Activated CD8-positive, alpha-beta T cell treated with anti-CD3 and anti-CD28 coated beads for 36 hours (primary cell): ENCODE results near the gene ELMO2. TPM values are rescaled to one million over a fixed set of nuclear protein-coding genes. Genes with fewer than 3 reads are reported as not detected.
A peak's percentile ranks its signal among the peaks of the same experiment; 100 is the strongest.

ENCODE experiments used
- ATAC-seq: fragments of 200-7000 bp; cut with Tn5 transposase; one replicate; pipeline ENCODE4 v1.10.0; 2021; ENCODE audit warnings: mild to moderate bottlenecking, moderate library complexity
- CTCF ChIA-PET: fragments of 350-600 bp; sonication (Branson Sonifier 250); formaldehyde crosslinking; loops from one replicate; lab custom pipeline; 2021; ENCODE audit warnings: antibody characterized with exemption; lab: Charles Lee
- POLR2A ChIA-PET: fragments of 350-600 bp; sonication (Branson Sonifier 250); formaldehyde crosslinking; loops from one replicate; lab custom pipeline; 2021; ENCODE audit warnings: antibody characterized with exemption; lab: Charles Lee
- DNase-seq: peaks from one replicate; pipeline ENCODE4 v3.0.0-alpha.2; 2020
- H3K27ac Mint-ChIP-seq: one replicate; pipeline ENCODE4 v1.8.0; 2021; ENCODE audit warnings: mild to moderate bottlenecking, mixed read lengths
- H3K27me3 Mint-ChIP-seq: one replicate; pipeline ENCODE4 v1.8.0; 2021; ENCODE audit warnings: mixed read lengths
- H3K36me3 Mint-ChIP-seq: one replicate; pipeline ENCODE4 v1.8.0; 2021; ENCODE audit warnings: low read depth, mixed read lengths
- H3K4me1 Mint-ChIP-seq: one replicate; pipeline ENCODE4 v1.8.0; 2021; ENCODE audit warnings: low read depth, mixed read lengths
- H3K4me3 Mint-ChIP-seq: one replicate; pipeline ENCODE4 v1.8.0; 2021; ENCODE audit warnings: mild to moderate bottlenecking, moderate library complexity, mixed read lengths
- H3K9me3 Mint-ChIP-seq: one replicate; pipeline ENCODE4 v1.8.0; 2021; ENCODE audit warnings: mixed read lengths
- CTCF ChIP-seq: fragments of 200-600 bp; IDR thresholded peaks from one replicate; pipeline ENCODE4 v1.8.0; 2022; ENCODE audit warnings: antibody characterized with exemption, mild to moderate bottlenecking
- intact Hi-C: fragments of 100-400 bp; cut with micrococcal nuclease; formaldehyde crosslinking; loops from one replicate; pipeline ENCODE4 v1.10.0; 2022
- total RNA-seq, 2 experiments: library from RNA; stranded (reverse); gene quantifications; one replicate each; pipeline ENCODE4 v1.2.3, GENCODE V29; 2021

The ELMO2 gene
- total RNA-seq, 2 experiments from 2014 or later: 36.2 to 38.1 TPM

- no peak for TF ChIP-seq CTCF
- POLR2A ChIA-PET: interaction anchor here (1.0 kb wide), 1 partner anchor 19 kb away, joined by 3 read pairs; no protein-coding TSS in a partner anchor
- no peaks in the 10 kb centered on the region for H3K36me3 Mint-ChIP-seq
- H3K27ac Mint-ChIP-seq: no peak overlapping the region
- CTCF ChIA-PET: interaction anchor here (1.9 kb wide), 1 partner anchor 22 kb away, joined by 7 read pairs; no protein-coding TSS in a partner anchor
- intact Hi-C loops: no loop called here
- no peak overlapping the region for H3K4me3 Mint-ChIP-seq
- H3K4me1 Mint-ChIP-seq: no peaks in the 10 kb centered on the region
- H3K27me3 Mint-ChIP-seq: peaks cover 10% of the 10 kb centered on the region
- no peak for ATAC-seq
- no peak for DNase-seq
- no peaks in the 10 kb centered on the region for H3K9me3 Mint-ChIP-seq
These were observed 78.9 kb downstream of the ELMO2 start for GRCh38 chr20:46327557-46327956.

DNA sequence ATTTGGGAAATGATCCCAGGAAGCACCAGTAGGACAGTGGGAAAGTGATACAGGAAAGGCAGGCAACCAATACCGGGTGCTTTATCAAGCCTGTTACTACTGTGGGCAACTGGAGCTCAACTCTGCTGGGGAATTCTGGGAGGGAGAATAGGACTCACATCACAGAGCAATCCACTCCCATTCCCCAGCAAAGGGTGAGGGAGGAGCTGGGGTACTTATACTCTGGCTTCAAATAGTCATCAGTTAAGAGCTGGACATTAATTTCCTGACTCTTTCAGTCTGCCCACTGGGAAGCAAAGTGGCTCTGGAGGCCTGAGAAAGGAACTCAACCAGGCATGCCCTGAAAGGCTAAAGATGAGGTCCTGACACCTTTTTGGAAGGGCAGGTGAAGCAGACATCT, 80.6 kb downstream of the ELMO2 start:
- ATAC-seq: no peak
- H3K9me3 Mint-ChIP-seq: no peaks in the 10 kb centered on the region
- DNase-seq: no peak
- POLR2A ChIA-PET: no interaction called here
- no peaks in the 10 kb centered on the region for H3K4me1 Mint-ChIP-seq
- no peak for TF ChIP-seq CTCF
- CTCF ChIA-PET: interaction anchor here (0.7 to 1.9 kb wide), 3 partner anchors 17 to 452 kb away, joined by 3 to 7 read pairs (median 3); no protein-coding TSS in a partner anchor
- H3K4me3 Mint-ChIP-seq: no peak overlapping the region
- peaks cover 11% of the 10 kb centered on the region for H3K27me3 Mint-ChIP-seq
- intact Hi-C loops: no loop called here
- H3K36me3 Mint-ChIP-seq: no peaks in the 10 kb centered on the region
- H3K27ac Mint-ChIP-seq: no peak overlapping the region

DNA sequence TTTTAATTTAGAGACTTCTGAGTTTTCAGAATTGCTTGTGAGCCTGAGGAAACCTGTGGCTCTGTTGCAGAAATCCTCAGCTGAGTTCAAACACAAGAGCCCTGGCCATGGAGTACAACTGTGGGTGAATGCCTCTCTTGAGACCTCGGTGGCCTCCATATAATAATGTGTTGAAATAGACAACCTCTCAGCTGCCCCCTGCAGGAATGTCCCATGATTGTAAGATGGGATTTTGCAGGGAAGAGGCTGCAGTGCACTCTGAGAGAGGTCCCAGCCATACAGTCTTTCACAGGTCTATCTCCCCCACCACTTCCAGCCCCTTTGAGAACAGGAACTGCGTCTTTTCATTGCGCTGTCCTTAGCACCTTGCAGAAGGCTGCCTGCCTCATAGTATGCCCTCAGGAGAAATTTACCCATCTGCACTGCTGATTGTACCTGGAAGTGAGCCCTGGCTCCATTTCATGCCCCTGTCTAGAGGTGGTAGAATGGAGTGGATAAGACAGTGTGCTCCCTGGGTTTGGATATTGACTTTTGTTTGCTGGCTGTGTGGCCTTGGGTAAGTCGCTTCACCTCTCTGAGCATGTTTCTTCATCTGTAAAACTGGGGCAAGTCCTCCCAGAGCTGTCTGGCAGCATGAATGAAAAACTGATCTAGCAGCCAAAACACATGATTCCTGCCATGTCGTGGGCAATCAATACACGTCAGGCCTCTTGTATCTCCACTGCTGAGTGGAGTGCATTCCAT, 81.3 kb downstream of the ELMO2 start:
- no peak for TF ChIP-seq CTCF
- ChIA-PET POLR2A (no interaction called here), CTCF (no interaction called here)
- Mint-ChIP-seq H3K27me3 (peaks cover 13% of the 10 kb centered on the region), H3K4me3 (no peak overlapping the region), H3K9me3 (no peaks in the 10 kb centered on the region), H3K4me1 (no peaks in the 10 kb centered on the region), H3K36me3 (no peaks in the 10 kb centered on the region), H3K27ac (no peak overlapping the region)
- DNase-seq: peak; percentile 30
- intact Hi-C loops: no loop called here
- ATAC-seq: no peak

GRCh38 chr20:46324379-46324778, 82.0 kb downstream of the ELMO2 start:
- Mint-ChIP-seq H3K27me3 (peaks cover 16% of the 10 kb centered on the region), H3K27ac (no peak overlapping the region), H3K9me3 (no peaks in the 10 kb centered on the region), H3K4me1 (no peaks in the 10 kb centered on the region), H3K36me3 (no peaks in the 10 kb centered on the region), H3K4me3 (no peak overlapping the region)
- ATAC-seq: no peak
- DNase-seq: no peak
- ChIA-PET POLR2A (no interaction called here), CTCF (no interaction called here)
- intact Hi-C loops: no loop called here
- TF ChIP-seq CTCF: no peak

DNA sequence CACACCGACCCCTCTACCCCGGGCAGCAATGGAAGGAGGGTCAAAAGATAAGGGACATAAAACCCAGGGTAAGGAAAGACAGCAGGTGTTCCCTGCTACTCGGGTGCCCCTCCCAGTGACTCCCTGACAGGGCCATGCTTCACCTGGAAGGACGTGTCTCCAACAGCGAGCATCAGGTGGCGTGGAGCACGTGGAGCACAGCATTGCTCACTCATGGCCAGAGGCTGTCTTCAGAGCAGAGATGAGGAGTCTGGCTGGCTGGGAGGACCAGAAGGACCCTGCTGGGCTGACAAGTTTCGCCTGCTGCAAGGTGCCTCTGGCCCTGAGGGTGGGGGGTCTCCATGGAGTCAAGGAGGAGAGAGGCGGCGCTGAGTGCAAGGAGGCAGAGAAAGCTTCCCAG, 82.9 kb downstream of the ELMO2 start:
- H3K27ac Mint-ChIP-seq: no peak overlapping the region
- no peaks in the 10 kb centered on the region for H3K36me3 Mint-ChIP-seq
- ATAC-seq: no peak
- POLR2A ChIA-PET: interaction anchor here (0.6 kb wide), 1 partner anchor 14 kb away, joined by 3 read pairs; no protein-coding TSS in a partner anchor
- no peaks in the 10 kb centered on the region for H3K9me3 Mint-ChIP-seq
- H3K27me3 Mint-ChIP-seq: peaks cover 19% of the 10 kb centered on the region
- H3K4me1 Mint-ChIP-seq: no peaks in the 10 kb centered on the region
- intact Hi-C loops: no loop called here
- no peak for DNase-seq
- no peak for TF ChIP-seq CTCF
- no peak overlapping the region for H3K4me3 Mint-ChIP-seq
- CTCF ChIA-PET: interaction anchor here (1.2 to 1.4 kb wide), 2 partner anchors 17 to 18 kb away, joined by 3 to 6 read pairs; no protein-coding TSS in a partner anchor
